ENCODE results near the gene PCSK4.

The PCSK4 gene

DNA sequence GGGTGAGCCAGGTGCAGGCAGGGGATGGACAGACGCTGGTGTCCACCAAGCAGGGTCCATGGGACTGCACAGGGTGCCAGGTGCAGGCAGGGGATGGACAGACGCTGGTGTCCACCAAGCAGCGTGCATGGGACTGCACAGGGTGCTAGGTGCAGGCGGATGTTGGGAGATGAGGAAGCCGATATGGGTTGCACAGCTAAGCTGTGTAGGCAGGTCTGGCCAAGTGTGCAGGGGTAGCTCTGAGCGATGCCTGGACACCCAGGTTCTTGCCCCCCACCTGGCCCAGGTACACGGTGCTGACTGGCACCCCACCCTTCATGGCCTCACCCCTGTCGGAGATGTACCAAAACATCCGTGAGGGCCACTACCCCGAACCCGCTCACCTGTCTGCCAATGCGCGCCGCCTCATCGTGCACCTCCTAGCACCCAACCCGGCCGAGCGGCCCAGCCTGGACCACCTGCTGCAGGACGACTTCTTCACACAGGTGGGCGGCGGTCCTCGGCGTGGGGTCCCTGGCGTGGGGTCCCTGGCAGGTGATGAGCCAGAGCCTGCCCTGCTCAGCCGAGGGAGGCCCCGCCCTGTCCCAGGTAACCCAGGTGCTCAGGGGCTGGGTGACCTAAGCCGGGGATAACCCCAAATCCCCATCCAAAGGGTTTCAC lies 37.6 kb upstream of the PCSK4 start:
- H3K4me2 ChIP-seq (ENCODE audit: low read length) = no peak overlapping the region
- no peak overlapping the region for H3K27ac ChIP-seq (ENCODE audit: low read depth, low read length)
- H3K36me3 ChIP-seq (ENCODE audit: control insufficient read depth, low read length) = no peaks in the 10 kb centered on the region
- H3K4me1 ChIP-seq (ENCODE audit: control insufficient read depth, low read length) = no peaks in the 10 kb centered on the region
- H3K27me3 ChIP-seq (ENCODE audit: control insufficient read depth, low read length) = no peaks in the 10 kb centered on the region
- H3K9me2 ChIP-seq (replicated peaks; ENCODE audit: control insufficient read depth, low read length) = no peaks in the 10 kb centered on the region
- TF ChIP-seq, protein P1, sequence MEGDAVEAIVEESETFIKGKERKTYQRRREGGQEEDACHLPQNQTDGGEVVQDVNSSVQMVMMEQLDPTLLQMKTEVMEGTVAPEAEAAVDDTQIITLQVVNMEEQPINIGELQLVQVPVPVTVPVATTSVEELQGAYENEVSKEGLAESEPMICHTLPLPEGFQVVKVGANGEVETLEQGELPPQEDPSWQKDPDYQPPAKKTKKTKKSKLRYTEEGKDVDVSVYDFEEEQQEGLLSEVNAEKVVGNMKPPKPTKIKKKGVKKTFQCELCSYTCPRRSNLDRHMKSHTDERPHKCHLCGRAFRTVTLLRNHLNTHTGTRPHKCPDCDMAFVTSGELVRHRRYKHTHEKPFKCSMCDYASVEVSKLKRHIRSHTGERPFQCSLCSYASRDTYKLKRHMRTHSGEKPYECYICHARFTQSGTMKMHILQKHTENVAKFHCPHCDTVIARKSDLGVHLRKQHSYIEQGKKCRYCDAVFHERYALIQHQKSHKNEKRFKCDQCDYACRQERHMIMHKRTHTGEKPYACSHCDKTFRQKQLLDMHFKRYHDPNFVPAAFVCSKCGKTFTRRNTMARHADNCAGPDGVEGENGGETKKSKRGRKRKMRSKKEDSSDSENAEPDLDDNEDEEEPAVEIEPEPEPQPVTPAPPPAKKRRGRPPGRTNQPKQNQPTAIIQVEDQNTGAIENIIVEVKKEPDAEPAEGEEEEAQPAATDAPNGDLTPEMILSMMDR (IDR thresholded peaks at IDR 0.05; ENCODE audit: low read depth, low read length, poor library complexity, severe bottlenecking) = no peak
- TF ChIP-seq EZH2phosphoT487 (IDR thresholded peaks at IDR 0.05; ENCODE audit: borderline replicate concordance, low read length) = no peak
- no peaks in the 10 kb centered on the region for H3F3A ChIP-seq (ENCODE audit: control insufficient read depth, insufficient read depth)
- no peaks in the 10 kb centered on the region for H4K20me1 ChIP-seq (ENCODE audit: control insufficient read depth, insufficient read depth, low read depth, low read length)
- no peak overlapping the region for H3K4me3 ChIP-seq (ENCODE audit: low read length)
- H3K9me3 ChIP-seq (ENCODE audit: control insufficient read depth, insufficient read depth, low read length) = no peaks in the 10 kb centered on the region
- H3K79me2 ChIP-seq (ENCODE audit: control insufficient read depth, low read length) = no peaks in the 10 kb centered on the region

DNA sequence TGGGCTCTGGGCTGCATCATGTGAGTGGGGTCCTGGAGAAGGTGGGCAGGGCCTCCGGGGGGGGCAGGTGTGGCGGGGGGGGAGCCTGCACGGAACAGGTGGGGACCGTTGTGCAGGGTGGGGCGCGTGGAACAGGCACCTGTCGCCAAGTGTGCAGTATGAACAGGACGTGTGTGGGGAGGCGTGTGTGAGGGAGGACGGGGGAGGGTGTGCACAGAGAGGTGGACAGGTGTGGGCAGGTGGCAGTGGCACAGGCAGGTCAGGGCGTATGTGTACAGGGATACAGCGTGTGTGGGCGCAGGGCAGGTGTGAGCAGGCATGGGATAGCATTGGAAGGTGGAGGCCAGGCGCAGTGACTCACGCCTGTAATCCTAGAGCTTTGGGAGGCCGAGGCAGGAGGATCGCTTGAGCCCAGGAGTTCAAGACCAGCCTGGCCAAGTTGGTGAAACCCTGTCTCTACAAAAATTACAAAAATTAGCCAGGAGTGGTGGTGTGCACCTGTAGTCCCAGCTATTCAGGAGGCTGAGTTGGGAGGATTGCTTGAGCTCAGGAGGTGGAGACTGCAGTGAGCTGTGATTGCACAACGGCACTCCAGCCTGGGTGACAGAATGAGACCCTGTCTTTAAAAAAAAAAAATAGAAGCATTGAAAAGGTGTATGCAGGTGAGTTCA lies 37.0 kb upstream of the PCSK4 start:
- Histone ChIP-seq H3K79me2 (ENCODE audit: control insufficient read depth, low read length) (no peaks in the 10 kb centered on the region), H3K27ac (ENCODE audit: low read depth, low read length) (no peak overlapping the region), H4K20me1 (ENCODE audit: control insufficient read depth, insufficient read depth, low read depth, low read length) (no peaks in the 10 kb centered on the region), H3K36me3 (ENCODE audit: control insufficient read depth, low read length) (no peaks in the 10 kb centered on the region), H3K4me3 (ENCODE audit: low read length) (no peak overlapping the region), H3F3A (ENCODE audit: control insufficient read depth, insufficient read depth) (no peaks in the 10 kb centered on the region), H3K9me2 (replicated peaks; ENCODE audit: control insufficient read depth, low read length) (no peaks in the 10 kb centered on the region), H3K27me3 (ENCODE audit: control insufficient read depth, low read length) (no peaks in the 10 kb centered on the region), H3K9me3 (ENCODE audit: control insufficient read depth, insufficient read depth, low read length) (no peaks in the 10 kb centered on the region), H3K4me1 (ENCODE audit: control insufficient read depth, low read length) (no peaks in the 10 kb centered on the region), H3K4me2 (ENCODE audit: low read length) (no peak overlapping the region)
- no peak for TF ChIP-seq EZH2phosphoT487 (IDR thresholded peaks at IDR 0.05; ENCODE audit: borderline replicate concordance, low read length)
- TF ChIP-seq, protein P1 (IDR thresholded peaks at IDR 0.05; ENCODE audit: low read depth, low read length, poor library complexity, severe bottlenecking) = no peak

DNA sequence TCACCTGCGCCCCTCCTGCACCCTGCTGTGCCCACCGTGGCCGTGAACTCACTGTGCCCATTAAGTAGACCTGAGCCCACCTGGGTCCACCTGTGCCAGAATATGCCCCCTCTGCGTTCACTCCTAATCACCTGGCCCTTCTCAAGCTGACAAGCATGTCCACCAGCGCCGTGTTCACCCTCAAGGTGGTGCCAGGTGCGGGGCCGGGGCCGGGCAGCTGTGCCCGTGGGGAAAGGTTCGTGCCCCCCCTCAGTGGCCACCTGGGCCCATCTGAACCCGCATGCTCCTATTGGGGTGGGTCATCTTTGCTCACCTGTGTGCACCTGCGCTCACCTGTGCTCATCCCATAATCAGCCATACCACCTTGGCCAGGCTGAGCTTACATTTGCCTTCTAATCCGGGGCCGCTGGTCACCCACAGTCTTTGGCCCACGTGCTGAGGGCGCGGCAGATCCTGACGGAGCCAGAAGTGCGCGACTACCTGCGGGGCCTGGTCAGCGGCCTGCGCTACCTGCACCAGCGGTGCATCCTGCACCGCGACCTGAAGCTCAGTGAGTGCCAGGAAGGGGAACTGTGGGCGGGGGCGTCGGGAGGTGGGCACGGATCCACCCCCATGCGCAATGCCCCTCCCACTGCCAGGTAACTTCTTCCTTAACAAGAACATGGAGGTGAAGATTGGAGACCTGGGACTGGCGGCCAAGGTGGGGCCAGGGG lies 36.1 kb upstream of the PCSK4 start:
- no peaks in the 10 kb centered on the region for H3K9me2 ChIP-seq (replicated peaks; ENCODE audit: control insufficient read depth, low read length)

More for the DNA sequence above, 36.1 kb upstream of the PCSK4 start:
- no peak overlapping the region for H3K4me2 ChIP-seq (ENCODE audit: low read length)
- no peaks in the 10 kb centered on the region for H3K4me1 ChIP-seq (ENCODE audit: control insufficient read depth, low read length)
- H4K20me1 ChIP-seq (ENCODE audit: control insufficient read depth, insufficient read depth, low read depth, low read length) = no peaks in the 10 kb centered on the region
- H3K79me2 ChIP-seq (ENCODE audit: control insufficient read depth, low read length) = no peaks in the 10 kb centered on the region
- H3F3A ChIP-seq (ENCODE audit: control insufficient read depth, insufficient read depth) = no peaks in the 10 kb centered on the region
- no peak overlapping the region for H3K4me3 ChIP-seq (ENCODE audit: low read length)
- H3K9me3 ChIP-seq (ENCODE audit: control insufficient read depth, insufficient read depth, low read length) = no peaks in the 10 kb centered on the region
- H3K27ac ChIP-seq (ENCODE audit: low read depth, low read length) = no peak overlapping the region
- H3K36me3 ChIP-seq (ENCODE audit: control insufficient read depth, low read length) = no peaks in the 10 kb centered on the region
- H3K27me3 ChIP-seq (ENCODE audit: control insufficient read depth, low read length) = no peaks in the 10 kb centered on the region
- TF ChIP-seq, protein P1 (IDR thresholded peaks at IDR 0.05; ENCODE audit: low read depth, low read length, poor library complexity, severe bottlenecking) = no peak

Data from DOHH2 (cell line).